Fibroblast of villous mesenchyme (primary cell): ENCODE results near the gene PRRX1. TPM values are rescaled to one million over a fixed set of nuclear protein-coding genes. Genes with fewer than 3 reads are reported as not detected.

Experiments
- DNase-seq: peaks from one replicate; pipeline ENCODE4 v3.0.0-alpha.2; 2010; ENCODE audit warnings: low read depth
- H3K4me3 ChIP-seq: 2 replicates; pipeline ENCODE4 v1.5.1; 2011; ENCODE audit warnings: low read depth, mild to moderate bottlenecking, low read length
- CTCF ChIP-seq: IDR thresholded peaks from 2 replicates; pipeline ENCODE4 v1.5.1; 2012; ENCODE audit warnings: low read depth, mild to moderate bottlenecking, low read length; ENCODE audit not compliant: insufficient read depth
- total RNA-seq: library from RNA; depleted of rRNA; stranded (reverse); fragments of >200 nt; gene quantifications from 2 replicates; pipeline ENCODE4 v1.2.3, GENCODE V29; 2012

Gene PRRX1
- total RNA-seq, 1 donor = 203 TPM

GRCh38 chr1:170669586-170670530 lies 5.9 kb downstream of the PRRX1 start:
- H3K4me3 ChIP-seq = peak overlapping the region; percentile 21
- DNase-seq = no peak
- TF ChIP-seq CTCF = no peak

- peak; percentile 74 for DNase-seq
- peak overlapping the region; percentile 40 for H3K4me3 ChIP-seq
- TF ChIP-seq CTCF = peak; percentile 82
Measured at GRCh38 chr1:170670802-170671628, 7.1 kb downstream of the PRRX1 start.

GRCh38 chr1:170671629-170671963 lies 7.7 kb downstream of the PRRX1 start:
- H3K4me3 ChIP-seq = no peak overlapping the region
- no peak for DNase-seq
- TF ChIP-seq CTCF = no peak

- no peak overlapping the region for H3K4me3 ChIP-seq
- no peak for TF ChIP-seq CTCF
- no peak for DNase-seq
Measured at GRCh38 chr1:170672316-170672715, 8.4 kb downstream of the PRRX1 start.

- TF ChIP-seq CTCF = no peak
- no peak overlapping the region for H3K4me3 ChIP-seq
- DNase-seq = peak; percentile 85
Measured at GRCh38 chr1:170674239-170674638, 10.3 kb downstream of the PRRX1 start.

- no peak overlapping the region for H3K4me3 ChIP-seq
- peak; percentile 75 for DNase-seq
- TF ChIP-seq CTCF = no peak
Measured at GRCh38 chr1:170674986-170675385, 11.1 kb downstream of the PRRX1 start.
